Right lobe of liver (tissue), 6 donors: Measurements from ENCODE around the gene MEIS2. TPM values are rescaled to one million over a fixed set of nuclear protein-coding genes. Genes with fewer than 3 reads are reported as not detected.

Source experiments
- ATAC-seq, 4 donors: fragments of 200-7000 bp; cut with Tn5 transposase; one replicate each; pipeline ENCODE4 v1.9.1; 2020; ENCODE audit warnings: mild to moderate bottlenecking in 4 of 4, moderate library complexity in 4 of 4
- DNase-seq, 3 donors: peaks; one replicate each; pipeline ENCODE4 v3.0.0-alpha.2; 2020
- H3K27ac ChIP-seq, 3 donors: fragments of 200-600 bp; one replicate each; pipeline ENCODE4 v1.8.0; 2022
- H3K27me3 ChIP-seq, 2 donors: fragments of 200-600 bp; one replicate each; pipeline ENCODE4 v1.8.0; 2022
- H3K36me3 ChIP-seq, 4 donors: fragments of 200-600 bp; sonication (generic) in 1 of 4; one replicate each; pipeline versions ENCODE4 v1.5.1 to v1.8.0; 2017 to 2022; ENCODE audit warnings: control low read depth in 1 of 4
- H3K4me1 ChIP-seq, 4 donors: fragments of 200-600 bp; sonication (generic) in 1 of 4; one replicate each; pipeline versions ENCODE4 v1.5.1 to v1.8.0; 2017 to 2022; ENCODE audit warnings: control low read depth in 1 of 4
- H3K4me3 ChIP-seq, 3 donors: fragments of 200-600 bp; one replicate each; pipeline ENCODE4 v1.8.0; 2022
- H3K9me3 ChIP-seq, 4 donors: fragments of 200-600 bp; sonication (generic) in 1 of 4; one replicate each; pipeline versions ENCODE4 v1.5.1 to v1.8.0; 2017 to 2022; ENCODE audit warnings: control low read depth in 1 of 4
- CTCF ChIP-seq, 4 donors: fragments of 200-600 bp in 3 of 4; fragments of 450-650 bp in 1 of 4; IDR thresholded peaks; one replicate each; pipeline versions ENCODE4 v1.5.1 to v1.8.0; 2016 to 2022; ENCODE audit warnings: antibody characterized with exemption in 4 of 4, mild to moderate bottlenecking in 2 of 4
- POLR2A ChIP-seq: fragments of 450-650 bp; IDR thresholded peaks from one replicate; pipeline ENCODE4 v1.6.1; 2017; ENCODE audit warnings: antibody characterized with exemption, mild to moderate bottlenecking
- WGBS: methylation state at CpG from one replicate; pipeline ENCODE4 v1.1.6; 2018; ENCODE audit warnings: low coverage, low lambda C conversion rate; ENCODE audit not compliant: insufficient coverage; ENCODE audit errors: missing lambda C conversion rate; 5-methylcytosine and 5-hydroxymethylcytosine counted together
- intact Hi-C, 2 donors: fragments of 100-400 bp; cut with DNase I; formaldehyde crosslinking; loops; one replicate each; pipeline versions ENCODE4 v1.11.2 to v1.14.1; 2022
- total RNA-seq, 6 experiments: library from RNA; depleted of rRNA in 2 of 6; stranded (reverse); fragments of >200 nt in 2 of 6; fragmentation: NEBNext Ultra II Directional in 3 of 6; extraction: Animal tissue kit (Norgen Biotek cat#: 25700) in 3 of 6; gene quantifications; one replicate each; pipeline versions ENCODE4 v1.1.0 to v1.2.4, GENCODE V29; 2016 to 2023
- donor health status: DM: no; HTN: yes; CAD: no.
- donor health status: DM: no; HTN: no; CAD: no.
- donor health status: DM: no; HTN: no; CAD: no.
- donor health status: DM: no; HTN: yes; CAD: no.
- donor health status: DM: no; HTN: yes; CAD: no.

MEIS2 gene
- total RNA-seq, 6 experiments from 2014 or later, result 6.1 to 18.0 (median 7.9) TPM

GRCh38 chr15:37019479-37020433, 80.6 kb downstream of the MEIS2 start:
- Histone ChIP-seq H3K4me3 (no peak overlapping the region), H3K9me3 (no peaks in the 10 kb centered on the region), H3K36me3 (no peaks in the 10 kb centered on the region), H3K27me3 (no peaks in the 10 kb centered on the region), H3K4me1 (no peaks in the 10 kb centered on the region), H3K27ac (no peak overlapping the region)
- ATAC-seq (peak; percentile 33 to 75 (median 59)), DNase-seq (no peak)
- TF ChIP-seq POLR2A (no peak), CTCF (IDR thresholded peaks at IDR 0.05) (no peak)
- WGBS, result 72% methylated on average over 18 of the region's 18 CpGs
- intact Hi-C loops, result no loop called here

GRCh38 chr15:37017031-37017625, 83.2 kb downstream of the MEIS2 start:
- no peak for DNase-seq
- intact Hi-C loops, result no loop called here
- ATAC-seq, result no peak
- H3K9me3 ChIP-seq, result no peaks in the 10 kb centered on the region
- WGBS, result 88% methylated on average over 8 of the region's 11 CpGs
- no peaks in the 10 kb centered on the region for H3K27me3 ChIP-seq
- no peaks in the 10 kb centered on the region for H3K36me3 ChIP-seq
- no peak overlapping the region for H3K4me3 ChIP-seq
- no peaks in the 10 kb centered on the region for H3K4me1 ChIP-seq
- no peak overlapping the region for H3K27ac ChIP-seq
- no peak for TF ChIP-seq CTCF (IDR thresholded peaks at IDR 0.05)
- TF ChIP-seq POLR2A, result no peak

GRCh38 chr15:37016231-37016630, 84.1 kb downstream of the MEIS2 start:
- intact Hi-C loops, result no loop called here
- 76% methylated on average over 7 of the region's 7 CpGs for WGBS
- Histone ChIP-seq H3K9me3 (no peaks in the 10 kb centered on the region), H3K27ac (no peak overlapping the region), H3K4me1 (no peaks in the 10 kb centered on the region), H3K4me3 (no peak overlapping the region), H3K27me3 (no peaks in the 10 kb centered on the region), H3K36me3 (no peaks in the 10 kb centered on the region)
- no peak for DNase-seq
- ATAC-seq, result no peak
- TF ChIP-seq CTCF (IDR thresholded peaks at IDR 0.05), result no peak
- no peak for TF ChIP-seq POLR2A

- ATAC-seq (no peak), DNase-seq (no peak)
- TF ChIP-seq POLR2A (no peak), CTCF (IDR thresholded peaks at IDR 0.05) (no peak)
- Histone ChIP-seq H3K9me3 (no peaks in the 10 kb centered on the region), H3K4me1 (no peaks in the 10 kb centered on the region), H3K4me3 (no peak overlapping the region), H3K36me3 (no peaks in the 10 kb centered on the region), H3K27me3 (no peaks in the 10 kb centered on the region), H3K27ac (no peak overlapping the region)
- intact Hi-C loops, result no loop called here
- 57% methylated on average over 4 of the region's 4 CpGs for WGBS
These were observed 84.9 kb downstream of the MEIS2 start for GRCh38 chr15:37015451-37015850.
